DND-41 (cell line): ENCODE data around the gene RAB3C.

Experiments
- ATAC-seq: fragments of 200-7000 bp; cut with Tn5 transposase; 3 replicates; pipeline ENCODE4 v1.9.1; 2021; ENCODE audit warnings: low read depth; ENCODE audit not compliant: insufficient read depth
- DNase-seq: peaks from one replicate; pipeline ENCODE4 v3.0.0-alpha.2; 2020
- H2AFZ ChIP-seq: 2 replicates; pipeline ENCODE4 v1.6.0; 2012; ENCODE audit warnings: low read depth, low read length
- H3K27ac ChIP-seq: 2 replicates; pipeline ENCODE4 v1.5.1; 2012; ENCODE audit warnings: low read length, inconsistent platforms
- H3K27me3 ChIP-seq: fragments of 200-600 bp; sonication (generic); 2 replicates; pipeline ENCODE4 v1.6.0; 2012; ENCODE audit warnings: low read length, mild to moderate bottlenecking, inconsistent platforms; ENCODE audit not compliant: insufficient read depth, poor library complexity
- H3K36me3 ChIP-seq: 2 replicates; pipeline ENCODE4 v1.5.1; 2012; ENCODE audit warnings: low read length, inconsistent platforms; ENCODE audit not compliant: insufficient read depth
- H3K4me1 ChIP-seq: 2 replicates; pipeline ENCODE4 v1.5.1; 2012; ENCODE audit warnings: mild to moderate bottlenecking, low read length; ENCODE audit not compliant: insufficient read depth
- H3K4me2 ChIP-seq: 2 replicates; pipeline ENCODE4 v1.6.0; 2012; ENCODE audit warnings: mild to moderate bottlenecking, moderate library complexity, low read length, inconsistent platforms; ENCODE audit not compliant: insufficient read depth
- H3K4me3 ChIP-seq, 2 experiments: fragments of 200-600 bp in 1 of 2; shearing (Covaris generic) in 1 of 2; 2 replicates each; pipeline ENCODE4 v1.5.1; 2012 to 2016; ENCODE audit warnings: inconsistent platforms in 2 of 2, low read length in 2 of 2, mild to moderate bottlenecking in 2 of 2, low read depth in 1 of 2, moderate library complexity in 1 of 2
- H3K79me2 ChIP-seq: 2 replicates; pipeline ENCODE4 v1.6.0; 2012; ENCODE audit warnings: low read length, inconsistent platforms; ENCODE audit not compliant: insufficient read depth
- H3K9ac ChIP-seq: 2 replicates; pipeline ENCODE4 v1.6.0; 2012; ENCODE audit warnings: low read depth, mild to moderate bottlenecking, inconsistent platforms, low read length, moderate library complexity
- H3K9me3 ChIP-seq: 2 replicates; pipeline ENCODE4 v1.5.1; 2012; ENCODE audit warnings: low read length, moderate library complexity, mild to moderate bottlenecking, inconsistent platforms; ENCODE audit not compliant: insufficient read depth, severe bottlenecking
- H4K20me1 ChIP-seq: 2 replicates; pipeline ENCODE4 v1.6.0; 2012; ENCODE audit warnings: low read length; ENCODE audit not compliant: insufficient read depth
- CTCF ChIP-seq: IDR thresholded peaks from 2 replicates; pipeline ENCODE4 v1.5.1; 2012; ENCODE audit warnings: borderline replicate concordance, low read length, moderate library complexity, mild to moderate bottlenecking; ENCODE audit not compliant: poor library complexity, severe bottlenecking; ENCODE audit errors: extremely low read depth
- EZH2 ChIP-seq: IDR thresholded peaks from 3 replicates; pipeline ENCODE4 v1.6.1; 2012; ENCODE audit warnings: borderline replicate concordance, low read depth, mild to moderate bottlenecking, moderate library complexity, low read length, inconsistent platforms; ENCODE audit not compliant: severe bottlenecking

Gene RAB3C

GRCh38 chr5:58885260-58885659 lies 302.4 kb downstream of the RAB3C start:
- ATAC-seq (no peak), DNase-seq (no peak)
- Histone ChIP-seq H3K27ac (no peak overlapping the region), H3K4me1 (no peaks in the 10 kb centered on the region), H3K9ac (no peak overlapping the region), H3K4me3 (no peak overlapping the region), H4K20me1 (no peaks in the 10 kb centered on the region), H3K9me3 (no peaks in the 10 kb centered on the region), H3K79me2 (no peaks in the 10 kb centered on the region), H2AFZ (no peak overlapping the region), H3K4me2 (no peak overlapping the region), H3K36me3 (no peaks in the 10 kb centered on the region), H3K27me3 (no peaks in the 10 kb centered on the region)
- TF ChIP-seq CTCF (no peak), EZH2 (no peak)

- no peaks in the 10 kb centered on the region for H3K4me1 ChIP-seq
- DNase-seq (peak; percentile 53), ATAC-seq (peak; percentile 86)
- no peaks in the 10 kb centered on the region for H3K79me2 ChIP-seq
- peak overlapping the region; percentile 27; the same call in 1 of the 2 replicates for H2AFZ ChIP-seq
- H3K36me3 ChIP-seq: no peaks in the 10 kb centered on the region
- H3K9ac ChIP-seq: no peak overlapping the region
- no peaks in the 10 kb centered on the region for H4K20me1 ChIP-seq
- no peak overlapping the region for H3K4me2 ChIP-seq
- H3K27ac ChIP-seq: no peak overlapping the region
- no peak overlapping the region for H3K4me3 ChIP-seq
- H3K27me3 ChIP-seq: no peaks in the 10 kb centered on the region
- TF ChIP-seq EZH2 (no peak), CTCF (peak; percentile 82)
- no peaks in the 10 kb centered on the region for H3K9me3 ChIP-seq
Observed at GRCh38 chr5:58886315-58887207, 303.7 kb downstream of the RAB3C start.

- Histone ChIP-seq H3K27me3 (no peaks in the 10 kb centered on the region), H3K9ac (no peak overlapping the region), H3K4me1 (no peaks in the 10 kb centered on the region), H3K9me3 (no peaks in the 10 kb centered on the region), H3K4me3 (no peak overlapping the region), H3K4me2 (no peak overlapping the region), H3K79me2 (no peaks in the 10 kb centered on the region), H3K27ac (no peak overlapping the region), H3K36me3 (no peaks in the 10 kb centered on the region), H2AFZ (no peak overlapping the region), H4K20me1 (no peaks in the 10 kb centered on the region)
- TF ChIP-seq CTCF (no peak), EZH2 (no peak)
- ATAC-seq: peak; percentile 13; the same call in 1 of the 3 replicates
- DNase-seq: no peak
Observed at GRCh38 chr5:58887311-58887710, 304.4 kb downstream of the RAB3C start.
